GM13977 (cell line): ENCODE data around the gene C10orf95.
"Not testable (repeated sequence)": the region's sequence is repeated elsewhere in the genome, so short reads cannot be mapped to it uniquely, and the experiment has no call there.

Experiments
- DNase-seq: peaks from one replicate; pipeline ENCODE4 v3.0.0; 2012; ENCODE audit warnings: low spot score
- CTCF ChIP-seq: IDR thresholded peaks from 2 replicates; pipeline ENCODE4 v1.5.1; 2012; ENCODE audit warnings: mild to moderate bottlenecking, control low read depth; ENCODE audit not compliant: insufficient read depth; ENCODE audit errors: extremely low read depth, missing control alignments
- in situ Hi-C: fragments of 300-500 bp; cut with MboI; formaldehyde crosslinking; loops from one replicate; pipeline ENCODE4 v1.12.0; 2022; ENCODE audit warnings: low sequenced_read_pairs, low pct_unique_long_range_greater_than_20kb, mixed read lengths, inconsistent platforms; ENCODE audit not compliant: unreplicated experiment

The C10orf95 gene, protein sequence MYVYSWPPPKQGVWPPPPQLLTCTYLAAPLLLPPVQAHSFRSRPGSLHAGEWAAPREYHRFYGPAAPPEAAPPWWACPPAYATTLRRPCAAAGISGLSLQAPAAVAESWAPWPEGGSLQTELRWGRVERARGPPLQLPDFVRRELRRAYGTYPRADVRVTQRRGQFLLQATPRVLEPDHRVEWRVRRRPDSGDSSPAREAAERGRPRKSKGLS

GRCh38 chr10:102451105-102451969 lies at the start of gene C10orf95:
Gene C10orf95 (minus strand): TSS chr10:102451543. CDS start chr10:102451093, 450 bp downstream.
- no peak for DNase-seq
- no peak for TF ChIP-seq CTCF
- in situ Hi-C loops = no loop called here

DNA sequence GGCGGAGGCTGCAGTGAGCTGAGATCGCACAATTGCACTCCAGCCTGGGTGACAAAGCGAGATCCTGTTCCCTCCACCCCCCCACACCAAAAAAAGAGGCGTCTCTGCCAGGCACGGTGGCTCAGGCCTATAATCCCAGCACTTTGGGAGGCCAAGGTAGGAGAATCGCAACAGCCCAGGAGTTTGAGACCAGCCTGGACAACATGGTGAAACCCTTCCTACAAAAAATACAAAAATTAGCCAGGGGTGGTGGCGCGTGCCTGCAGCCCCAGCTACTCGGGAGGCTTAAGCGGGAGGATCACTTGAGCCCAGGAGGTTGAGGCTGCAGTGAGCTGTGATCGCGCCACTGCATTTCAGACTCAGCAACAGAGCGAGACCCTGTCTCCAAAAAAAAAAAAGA lies 49.3 kb upstream of the C10orf95 start:
- in situ Hi-C loops, DNase-seq: not testable (repeated sequence)

- no peak for DNase-seq
- TF ChIP-seq CTCF = no peak
- in situ Hi-C loops = no loop called here
Observed at GRCh38 chr10:102499356-102499755, 48.0 kb upstream of the C10orf95 start.

- DNase-seq = no peak
- no peak for TF ChIP-seq CTCF
- in situ Hi-C loops = no loop called here
Observed at GRCh38 chr10:102497545-102497944, 46.2 kb upstream of the C10orf95 start.

DNA sequence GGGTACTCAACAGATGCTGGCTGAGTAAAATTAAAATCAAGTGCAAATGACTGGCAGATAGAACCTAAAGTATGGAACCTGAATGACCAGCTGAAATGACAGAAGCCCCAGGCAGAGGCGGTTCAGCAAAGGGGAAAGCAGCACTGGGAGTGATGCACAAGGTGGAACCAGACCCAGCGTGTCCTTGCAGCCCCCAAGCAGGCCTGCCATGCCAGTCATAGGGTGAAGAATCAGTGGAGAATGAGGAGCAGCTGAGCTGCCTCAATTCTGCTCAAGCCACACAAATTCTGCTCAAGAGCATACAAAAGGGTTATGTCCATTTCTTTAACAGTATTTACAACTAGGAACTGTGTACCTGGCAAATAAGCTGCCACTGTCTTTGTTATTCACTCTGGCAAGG lies 42.4 kb upstream of the C10orf95 start:
- TF ChIP-seq CTCF = no peak
- no peak for DNase-seq
- in situ Hi-C loops = no loop called here

DNA sequence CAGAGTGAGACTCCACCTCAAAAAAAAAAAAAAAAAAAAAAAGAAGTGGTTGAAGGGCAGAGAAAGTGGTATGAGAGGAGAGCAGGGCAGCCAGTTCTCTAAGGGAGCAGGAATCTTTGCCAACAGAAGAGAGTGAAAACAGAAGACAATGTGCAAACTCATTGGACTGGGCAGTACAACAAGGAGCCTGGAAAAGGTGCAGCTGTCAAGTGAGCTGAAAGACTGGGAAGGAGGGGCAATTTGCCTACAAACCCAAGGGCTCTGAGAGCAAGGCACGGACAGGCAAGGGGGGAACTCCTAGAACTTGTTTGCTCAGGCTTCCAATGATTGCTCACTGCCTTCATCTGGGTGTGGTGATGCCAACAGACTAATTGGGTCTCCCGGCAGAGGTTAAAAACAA lies 41.6 kb upstream of the C10orf95 start:
- TF ChIP-seq CTCF = no peak
- DNase-seq = no peak
- in situ Hi-C loops = no loop called here

GRCh38 chr10:102492344-102492939 lies 41.1 kb upstream of the C10orf95 start:
- DNase-seq = no peak
- in situ Hi-C loops = no loop called here
- TF ChIP-seq CTCF = no peak
